Measurements from ENCODE around the gene C2orf92. TPM values are rescaled to one million over a fixed set of nuclear protein-coding genes. Genes with fewer than 3 reads are reported as not detected.

C2orf92 gene
- polyA plus RNA-seq, 1 experiment, result 2.7 TPM

- POLR2A ChIA-PET, result no interaction called here
- Histone ChIP-seq H3K27me3 (ENCODE audit: control insufficient read depth, insufficient read depth, low read length) (no peaks in the 10 kb centered on the region), H3K4me3 (ENCODE audit: low read depth, low read length) (no peak overlapping the region), H3K36me3 (ENCODE audit: control insufficient read depth, insufficient read depth, low read length) (no peaks in the 10 kb centered on the region)
- no peak for DNase-seq (ENCODE audit: low read depth)
- CTCF ChIA-PET, result interaction anchor here (1.0 to 2.2 kb wide), 4 partner anchors 9 to 63 kb away, joined by 3 to 13 read pairs (median 4); no protein-coding TSS in a partner anchor
- no peak for TF ChIP-seq CTCF (IDR thresholded peaks at IDR 0.05; ENCODE audit: insufficient read depth, low read depth, low read length)
Measured at GRCh38 chr2:97712693-97713295, 43.3 kb downstream of the C2orf92 start.

- DNase-seq (ENCODE audit: low read depth), result no peak
- Histone ChIP-seq H3K27me3 (ENCODE audit: control insufficient read depth, insufficient read depth, low read length) (no peaks in the 10 kb centered on the region), H3K4me3 (ENCODE audit: low read depth, low read length) (no peak within 1 kb of the TSS), H3K36me3 (ENCODE audit: control insufficient read depth, insufficient read depth, low read length) (no peaks in the 10 kb centered on the region)
- POLR2A ChIA-PET, result no interaction called here
- no peak for TF ChIP-seq CTCF (IDR thresholded peaks at IDR 0.05; ENCODE audit: insufficient read depth, low read depth, low read length)
- CTCF ChIA-PET, result interaction anchor here (0.6 to 2.3 kb wide), 5 partner anchors 10 to 44 kb away, joined by 3 to 13 read pairs (median 4); no protein-coding TSS in a partner anchor
Measured at GRCh38 chr2:97713296-97714083, 44.0 kb downstream of the C2orf92 start, which contains the start of gene ZAP70. Gene ZAP70 (plus strand): TSS chr2:97713576. CDS start chr2:97724037, 10,461 bp downstream.

GRCh38 chr2:97714084-97714949, 44.8 kb downstream of the C2orf92 start:
- no peak for TF ChIP-seq CTCF (IDR thresholded peaks at IDR 0.05; ENCODE audit: insufficient read depth, low read depth, low read length)
- H3K27me3 ChIP-seq (ENCODE audit: control insufficient read depth, insufficient read depth, low read length), result no peaks in the 10 kb centered on the region
- ChIA-PET POLR2A (no interaction called here), CTCF (interaction anchor here (1.5 to 2.3 kb wide), 3 partner anchors 10 to 17 kb away, joined by 5 to 13 read pairs (median 5); no protein-coding TSS in a partner anchor)
- no peaks in the 10 kb centered on the region for H3K36me3 ChIP-seq (ENCODE audit: control insufficient read depth, insufficient read depth, low read length)
- no peak for DNase-seq (ENCODE audit: low read depth)
- H3K4me3 ChIP-seq (ENCODE audit: low read depth, low read length), result no peak overlapping the region

- no peak overlapping the region for H3K4me3 ChIP-seq (ENCODE audit: low read depth, low read length)
- no peak for DNase-seq (ENCODE audit: low read depth)
- ChIA-PET POLR2A (no interaction called here), CTCF (interaction anchor here (0.9 to 2.3 kb wide), 4 partner anchors 9 to 670 kb away, joined by 3 to 5 read pairs (median 4); no protein-coding TSS in a partner anchor)
- no peaks in the 10 kb centered on the region for H3K36me3 ChIP-seq (ENCODE audit: control insufficient read depth, insufficient read depth, low read length)
- no peak for TF ChIP-seq CTCF (IDR thresholded peaks at IDR 0.05; ENCODE audit: insufficient read depth, low read depth, low read length)
- no peaks in the 10 kb centered on the region for H3K27me3 ChIP-seq (ENCODE audit: control insufficient read depth, insufficient read depth, low read length)
Measured at GRCh38 chr2:97714950-97715652, 45.6 kb downstream of the C2orf92 start.
